Mucosa of stomach (tissue), 1 donor: ENCODE results near the gene C1orf167.
"Not testable (repeated sequence)": the region's sequence is repeated elsewhere in the genome, so short reads cannot be mapped to it uniquely, and the experiment has no call there.

Source experiments
- H3K27me3 ChIP-seq: one replicate; pipeline ENCODE4 v1.7.0; 2013; ENCODE audit warnings: mild to moderate bottlenecking, low read length; ENCODE audit not compliant: control insufficient read depth, insufficient read depth
- H3K36me3 ChIP-seq: one replicate; pipeline ENCODE4 v1.7.0; 2013; ENCODE audit warnings: low read length; ENCODE audit not compliant: control insufficient read depth, insufficient read depth
- H3K4me1 ChIP-seq: one replicate; pipeline ENCODE4 v1.7.0; 2013; ENCODE audit warnings: mild to moderate bottlenecking, low read length; ENCODE audit not compliant: control insufficient read depth, insufficient read depth
- H3K4me3 ChIP-seq: one replicate; pipeline ENCODE4 v1.7.0; 2013; ENCODE audit warnings: low read length
- H3K9ac ChIP-seq: one replicate; pipeline ENCODE4 v1.7.0; 2013; ENCODE audit warnings: mild to moderate bottlenecking, low read length, moderate library complexity
- H3K9me3 ChIP-seq: one replicate; pipeline ENCODE4 v1.7.0; 2013; ENCODE audit warnings: mild to moderate bottlenecking, low read length, moderate library complexity; ENCODE audit not compliant: control insufficient read depth
- donor health status: Pancreatic carcinoma.

C1orf167 gene

GRCh38 chr1:11802973-11803885 lies 41.2 kb downstream of the C1orf167 start:
- peaks cover 45% of the 10 kb centered on the region for H3K4me1 ChIP-seq
- H3K27me3 ChIP-seq = no peaks in the 10 kb centered on the region
- peaks cover 13% of the 10 kb centered on the region for H3K36me3 ChIP-seq
- peak overlapping the region; percentile 97 for H3K9ac ChIP-seq
- no peaks in the 10 kb centered on the region for H3K9me3 ChIP-seq
- H3K4me3 ChIP-seq = peak overlapping the region; percentile 64

- Histone ChIP-seq H3K9ac (peak overlapping the region; percentile 97), H3K4me1 (peaks cover 45% of the 10 kb centered on the region)
These were observed 42.1 kb downstream of the C1orf167 start for GRCh38 chr1:11803924-11804665.

GRCh38 chr1:11804666-11805421 lies 42.9 kb downstream of the C1orf167 start:
- peak overlapping the region; percentile 97 for H3K9ac ChIP-seq
- H3K27me3 ChIP-seq = no peaks in the 10 kb centered on the region
- peak overlapping the region; percentile 90 for H3K4me3 ChIP-seq
- H3K4me1 ChIP-seq = peaks cover 45% of the 10 kb centered on the region
- peaks cover 7% of the 10 kb centered on the region for H3K36me3 ChIP-seq
- no peaks in the 10 kb centered on the region for H3K9me3 ChIP-seq

More at GRCh38 chr1:11803924-11804665, 42.1 kb downstream of the C1orf167 start:
- H3K27me3 ChIP-seq, H3K36me3 ChIP-seq, H3K9me3 ChIP-seq: not testable (repeated sequence)
- H3K4me3 ChIP-seq = peak overlapping the region; percentile 90

GRCh38 chr1:11805422-11806306 lies 43.7 kb downstream of the C1orf167 start, which contains the start of the genes CLCN6 and MTHFR:
Gene CLCN6, plus strand, starts transcription at chr1:11806191. Its CDS starts 72 bp downstream, at chr1:11806263.
Gene MTHFR, minus strand, starts transcription at chr1:11805964. Its CDS starts 2,848 bp downstream, at chr1:11803116.
- peaks cover 45% of the 10 kb centered on the region for H3K4me1 ChIP-seq
- H3K4me3 ChIP-seq = peak within 1 kb of the TSS; percentile 90
- peaks cover 6% of the 10 kb centered on the region for H3K36me3 ChIP-seq
- H3K9ac ChIP-seq = peak within 1 kb of the TSS; percentile 97
- no peaks in the 10 kb centered on the region for H3K9me3 ChIP-seq
- H3K27me3 ChIP-seq = no peaks in the 10 kb centered on the region

- Histone ChIP-seq H3K9me3 (no peaks in the 10 kb centered on the region), H3K4me1 (peaks cover 45% of the 10 kb centered on the region), H3K27me3 (no peaks in the 10 kb centered on the region), H3K36me3 (no peaks in the 10 kb centered on the region), H3K4me3 (peak overlapping the region; percentile 70), H3K9ac (peak overlapping the region; percentile 87)
These were observed 44.4 kb downstream of the C1orf167 start for GRCh38 chr1:11806307-11806936.

GRCh38 chr1:11807133-11807532 lies 45.1 kb downstream of the C1orf167 start:
- Histone ChIP-seq H3K9ac (peak overlapping the region; percentile 87), H3K27me3 (no peaks in the 10 kb centered on the region), H3K9me3 (no peaks in the 10 kb centered on the region), H3K4me1 (peaks cover 43% of the 10 kb centered on the region), H3K4me3 (peak overlapping the region; percentile 70), H3K36me3 (no peaks in the 10 kb centered on the region)

GRCh38 chr1:11813021-11813420 lies 51.0 kb downstream of the C1orf167 start:
- Histone ChIP-seq H3K36me3 (no peaks in the 10 kb centered on the region), H3K9me3 (no peaks in the 10 kb centered on the region), H3K9ac (no peak overlapping the region)

GRCh38 chr1:11817192-11817591 lies 55.2 kb downstream of the C1orf167 start:
- no peaks in the 10 kb centered on the region for H3K9me3 ChIP-seq
- H3K4me3 ChIP-seq = no peak overlapping the region
- H3K36me3 ChIP-seq = no peaks in the 10 kb centered on the region
- no peaks in the 10 kb centered on the region for H3K27me3 ChIP-seq
- no peaks in the 10 kb centered on the region for H3K4me1 ChIP-seq
- no peak overlapping the region for H3K9ac ChIP-seq

More at GRCh38 chr1:11813021-11813420, 51.0 kb downstream of the C1orf167 start:
- no peaks in the 10 kb centered on the region for H3K27me3 ChIP-seq
- no peaks in the 10 kb centered on the region for H3K4me1 ChIP-seq
- no peak overlapping the region for H3K4me3 ChIP-seq

GRCh38 chr1:11822091-11822490 lies 60.1 kb downstream of the C1orf167 start:
- Histone ChIP-seq H3K9ac (no peak overlapping the region), H3K27me3 (no peaks in the 10 kb centered on the region), H3K4me3 (no peak overlapping the region), H3K4me1 (no peaks in the 10 kb centered on the region), H3K9me3 (no peaks in the 10 kb centered on the region), H3K36me3 (no peaks in the 10 kb centered on the region)

- Histone ChIP-seq H3K36me3 (no peaks in the 10 kb centered on the region), H3K9ac (no peak overlapping the region), H3K9me3 (no peaks in the 10 kb centered on the region), H3K4me1 (no peaks in the 10 kb centered on the region), H3K4me3 (no peak overlapping the region), H3K27me3 (no peaks in the 10 kb centered on the region)
These were observed 61.6 kb downstream of the C1orf167 start for GRCh38 chr1:11823366-11824137.
